Dendritic cell treated with granulocyte-macrophage colony-stimulating factor and Interleukin-4, amounts not matched to agents 40 ng/mL and 50 ng/mL, for 4 days (primary cell): ENCODE measurements around the gene PLP1.
"Not testable (repeated sequence)": the region's sequence is repeated elsewhere in the genome, so short reads cannot be mapped to it uniquely, and the experiment has no call there.

Source experiments
- H3K27ac Mint-ChIP-seq: one replicate; pipeline ENCODE4 v1.8.0; 2022; ENCODE audit warnings: mild to moderate bottlenecking, mixed read lengths
- H3K27me3 Mint-ChIP-seq: one replicate; pipeline ENCODE4 v1.8.0; 2022; ENCODE audit warnings: mild to moderate bottlenecking, mixed read lengths
- H3K36me3 Mint-ChIP-seq: one replicate; pipeline ENCODE4 v1.8.0; 2022; ENCODE audit warnings: low read depth, mixed read lengths
- H3K4me1 Mint-ChIP-seq: one replicate; pipeline ENCODE4 v1.8.0; 2022; ENCODE audit warnings: low read depth, mixed read lengths
- H3K4me3 Mint-ChIP-seq: one replicate; pipeline ENCODE4 v1.8.0; 2022; ENCODE audit warnings: mild to moderate bottlenecking, moderate library complexity, mixed read lengths
- H3K9me3 Mint-ChIP-seq: one replicate; pipeline ENCODE4 v1.8.0; 2022; ENCODE audit warnings: mixed read lengths
- intact Hi-C: fragments of 100-400 bp; cut with micrococcal nuclease; formaldehyde crosslinking; loops from one replicate; pipeline ENCODE4 v1.15.0; 2022

Gene PLP1

DNA sequence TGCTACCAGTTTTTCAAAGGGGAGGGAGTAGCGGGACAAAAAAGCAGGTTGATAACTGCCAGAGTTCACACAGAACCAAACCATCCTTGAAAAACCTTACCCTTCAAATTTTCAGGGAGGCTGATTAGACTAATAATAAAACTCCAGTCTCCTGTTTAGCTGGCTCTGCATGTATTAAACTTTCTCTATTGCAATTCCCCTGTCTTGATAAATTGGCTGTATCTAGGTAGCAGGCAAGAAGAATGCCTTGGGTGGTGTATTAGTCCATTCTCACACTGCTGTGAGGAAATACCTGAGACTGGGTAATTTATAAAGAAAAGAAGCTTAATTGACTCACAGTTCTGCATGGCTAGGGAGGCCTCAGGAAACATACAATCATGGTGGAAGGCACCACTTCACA, 18.1 kb upstream of the PLP1 start:
- Mint-ChIP-seq H3K4me3 (no peak overlapping the region), H3K9me3 (peaks cover 9% of the 10 kb centered on the region)
- intact Hi-C loops, result no loop called here

DNA sequence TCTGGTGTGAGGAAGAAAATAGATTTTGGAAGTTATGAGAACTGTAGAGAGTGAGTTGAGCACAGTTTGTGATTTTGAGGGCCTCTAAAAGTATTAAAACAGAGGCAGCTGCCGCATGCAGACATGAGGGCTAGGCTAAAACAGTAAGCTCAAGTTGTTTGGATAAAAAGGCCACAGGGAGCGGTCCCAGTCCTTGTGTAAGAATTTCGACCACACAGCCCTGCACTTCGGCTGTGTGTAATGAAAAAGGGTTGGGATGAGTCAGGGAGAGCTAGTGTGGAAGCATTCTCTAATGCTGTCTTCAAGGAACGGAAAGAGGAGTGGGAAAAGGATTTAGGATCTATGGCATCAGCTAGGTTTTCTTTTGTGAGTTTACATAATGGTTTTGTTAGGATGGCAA, 13.1 kb upstream of the PLP1 start:
- H3K4me3 Mint-ChIP-seq, H3K9me3 Mint-ChIP-seq, H3K4me1 Mint-ChIP-seq, H3K36me3 Mint-ChIP-seq, H3K27ac Mint-ChIP-seq, H3K27me3 Mint-ChIP-seq, intact Hi-C loops: not testable (repeated sequence)

More for the DNA sequence above, 18.1 kb upstream of the PLP1 start:
- Mint-ChIP-seq H3K4me1 (no peaks in the 10 kb centered on the region), H3K27ac (no peak overlapping the region), H3K36me3 (no peaks in the 10 kb centered on the region), H3K27me3 (no peaks in the 10 kb centered on the region)

DNA sequence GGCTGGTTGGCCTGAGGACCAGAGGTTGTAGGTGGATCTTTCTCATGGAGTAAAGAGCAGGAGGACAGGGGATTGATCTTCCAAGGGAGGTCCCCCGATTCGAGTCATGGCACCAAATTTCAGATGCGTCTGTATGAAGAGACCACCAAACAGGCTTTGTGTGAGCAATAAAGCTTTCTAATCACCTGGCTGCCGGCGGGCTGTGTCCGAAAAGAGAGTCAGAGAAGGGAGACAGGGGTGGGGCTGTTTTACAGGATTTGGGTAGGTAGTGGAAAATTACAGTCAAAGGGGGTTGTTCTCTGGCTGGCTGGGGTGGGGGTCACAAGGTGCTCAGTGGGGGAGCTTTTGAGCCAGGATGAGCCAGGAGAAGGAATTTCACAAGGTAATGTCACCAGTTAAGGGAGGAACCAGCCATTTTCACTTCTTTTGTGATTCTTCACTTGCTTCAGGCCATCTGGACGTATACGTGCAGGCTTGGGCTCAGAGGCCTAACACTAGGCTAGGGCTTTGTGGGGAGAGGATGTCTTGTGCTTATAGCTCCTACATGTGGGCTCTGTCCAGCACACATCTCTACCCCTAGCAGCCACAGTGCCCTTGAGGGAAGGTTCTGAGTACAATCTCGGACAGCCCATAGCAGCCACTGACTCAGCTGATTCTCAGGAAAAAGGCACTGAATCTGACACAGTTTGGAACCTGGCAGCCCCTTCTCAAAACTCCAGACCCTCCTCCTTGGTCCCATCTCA, 9.7 kb upstream of the PLP1 start:
- H3K27ac Mint-ChIP-seq, intact Hi-C loops, H3K36me3 Mint-ChIP-seq, H3K4me3 Mint-ChIP-seq, H3K9me3 Mint-ChIP-seq, H3K27me3 Mint-ChIP-seq, H3K4me1 Mint-ChIP-seq: not testable (repeated sequence)

DNA sequence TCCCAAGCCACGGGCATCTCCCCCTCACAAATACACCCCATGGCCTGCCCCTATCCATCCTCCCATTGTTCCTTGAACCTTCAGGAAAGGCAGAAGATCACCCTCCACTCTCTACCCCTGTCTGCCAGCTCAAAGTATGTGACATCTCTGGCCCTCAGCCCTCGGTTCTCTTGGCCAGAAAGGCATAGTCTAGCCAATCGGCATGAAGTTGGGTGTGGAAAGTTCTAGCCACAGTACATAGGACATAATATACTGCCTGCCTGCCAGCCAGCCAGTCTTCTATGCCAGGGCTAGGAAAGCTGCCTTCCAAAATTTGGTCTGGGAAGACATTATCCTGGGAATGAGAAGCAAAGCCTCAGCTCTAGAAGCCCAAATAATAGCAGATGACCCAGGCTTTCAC, 3.2 kb upstream of the PLP1 start:
- intact Hi-C loops, result no loop called here
- Mint-ChIP-seq H3K27me3 (no peaks in the 10 kb centered on the region), H3K36me3 (no peaks in the 10 kb centered on the region), H3K9me3 (no peaks in the 10 kb centered on the region), H3K4me1 (no peaks in the 10 kb centered on the region), H3K27ac (no peak overlapping the region), H3K4me3 (no peak overlapping the region)

GRCh38 chrX:103774070-103774642, 2.5 kb upstream of the PLP1 start:
- Mint-ChIP-seq H3K36me3 (no peaks in the 10 kb centered on the region), H3K9me3 (no peaks in the 10 kb centered on the region), H3K27ac (no peak overlapping the region), H3K4me3 (no peak overlapping the region), H3K27me3 (no peaks in the 10 kb centered on the region), H3K4me1 (no peaks in the 10 kb centered on the region)
- intact Hi-C loops, result no loop called here

- no peaks in the 10 kb centered on the region for H3K27me3 Mint-ChIP-seq
- intact Hi-C loops, result no loop called here
- H3K9me3 Mint-ChIP-seq, result no peaks in the 10 kb centered on the region
- no peak overlapping the region for H3K4me3 Mint-ChIP-seq
- no peaks in the 10 kb centered on the region for H3K36me3 Mint-ChIP-seq
- no peak overlapping the region for H3K27ac Mint-ChIP-seq
- H3K4me1 Mint-ChIP-seq, result no peaks in the 10 kb centered on the region
Measured at GRCh38 chrX:103779141-103779789, 2.6 kb downstream of the PLP1 start.

- Mint-ChIP-seq H3K4me1 (no peaks in the 10 kb centered on the region), H3K27me3 (no peaks in the 10 kb centered on the region), H3K4me3 (no peak overlapping the region), H3K9me3 (no peaks in the 10 kb centered on the region), H3K36me3 (no peaks in the 10 kb centered on the region), H3K27ac (no peak overlapping the region)
- intact Hi-C loops, result no loop called here
Measured at GRCh38 chrX:103780336-103781061, 3.9 kb downstream of the PLP1 start.

- no peak overlapping the region for H3K27ac Mint-ChIP-seq
- no peaks in the 10 kb centered on the region for H3K27me3 Mint-ChIP-seq
- H3K36me3 Mint-ChIP-seq, result no peaks in the 10 kb centered on the region
- intact Hi-C loops, result no loop called here
- no peaks in the 10 kb centered on the region for H3K9me3 Mint-ChIP-seq
- no peaks in the 10 kb centered on the region for H3K4me1 Mint-ChIP-seq
- H3K4me3 Mint-ChIP-seq, result no peak overlapping the region
Measured at GRCh38 chrX:103781062-103781402, 4.4 kb downstream of the PLP1 start.

- H3K4me3 Mint-ChIP-seq, result no peak overlapping the region
- H3K27me3 Mint-ChIP-seq, result no peaks in the 10 kb centered on the region
- no peaks in the 10 kb centered on the region for H3K36me3 Mint-ChIP-seq
- no peak overlapping the region for H3K27ac Mint-ChIP-seq
- intact Hi-C loops, result no loop called here
- H3K4me1 Mint-ChIP-seq, result no peaks in the 10 kb centered on the region
- H3K9me3 Mint-ChIP-seq, result no peaks in the 10 kb centered on the region
Measured at GRCh38 chrX:103781706-103782105, 5.1 kb downstream of the PLP1 start.

DNA sequence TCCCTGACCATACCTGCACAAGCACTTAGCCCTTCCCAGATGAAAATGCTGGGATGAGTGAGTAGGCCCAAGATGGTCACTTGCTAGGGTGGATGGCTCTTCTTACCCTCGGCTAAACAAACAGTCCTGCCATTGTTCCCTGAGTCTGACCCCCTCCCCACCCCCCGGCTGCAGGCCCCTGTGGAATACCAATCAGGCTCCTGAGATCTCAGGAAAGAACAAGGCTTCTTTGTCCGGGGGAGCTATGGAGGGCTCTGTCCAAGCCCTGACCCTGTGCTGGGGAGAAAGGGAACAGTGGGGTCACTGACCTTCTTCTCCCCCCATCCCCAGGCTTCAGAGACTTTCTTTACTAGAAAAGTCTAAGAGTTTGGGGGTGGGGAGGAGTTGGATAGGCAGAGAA, 6.0 kb downstream of the PLP1 start:
- intact Hi-C loops, result no loop called here
- no peak overlapping the region for H3K27ac Mint-ChIP-seq
- H3K4me1 Mint-ChIP-seq, result no peaks in the 10 kb centered on the region
- H3K4me3 Mint-ChIP-seq, result no peak overlapping the region
- no peaks in the 10 kb centered on the region for H3K9me3 Mint-ChIP-seq
- H3K27me3 Mint-ChIP-seq, result no peaks in the 10 kb centered on the region
- no peaks in the 10 kb centered on the region for H3K36me3 Mint-ChIP-seq

GRCh38 chrX:103783196-103783595, 6.6 kb downstream of the PLP1 start:
- Mint-ChIP-seq H3K27me3 (no peaks in the 10 kb centered on the region), H3K36me3 (no peaks in the 10 kb centered on the region), H3K4me1 (no peaks in the 10 kb centered on the region), H3K4me3 (no peak overlapping the region), H3K27ac (no peak overlapping the region), H3K9me3 (no peaks in the 10 kb centered on the region)
- intact Hi-C loops, result no loop called here

- no peaks in the 10 kb centered on the region for H3K27me3 Mint-ChIP-seq
- H3K27ac Mint-ChIP-seq, result no peak overlapping the region
- H3K9me3 Mint-ChIP-seq, result no peaks in the 10 kb centered on the region
- no peak overlapping the region for H3K4me3 Mint-ChIP-seq
- H3K4me1 Mint-ChIP-seq, result peaks cover 5% of the 10 kb centered on the region
- intact Hi-C loops, result no loop called here
- no peaks in the 10 kb centered on the region for H3K36me3 Mint-ChIP-seq
Measured at GRCh38 chrX:103783971-103784370, 7.3 kb downstream of the PLP1 start.

GRCh38 chrX:103789004-103789403, 12.4 kb downstream of the PLP1 start:
- Mint-ChIP-seq H3K4me3 (no peak overlapping the region), H3K27ac (no peak overlapping the region), H3K36me3 (no peaks in the 10 kb centered on the region), H3K4me1 (peaks cover 16% of the 10 kb centered on the region), H3K9me3 (no peaks in the 10 kb centered on the region), H3K27me3 (no peaks in the 10 kb centered on the region)
- intact Hi-C loops, result no loop called here

DNA sequence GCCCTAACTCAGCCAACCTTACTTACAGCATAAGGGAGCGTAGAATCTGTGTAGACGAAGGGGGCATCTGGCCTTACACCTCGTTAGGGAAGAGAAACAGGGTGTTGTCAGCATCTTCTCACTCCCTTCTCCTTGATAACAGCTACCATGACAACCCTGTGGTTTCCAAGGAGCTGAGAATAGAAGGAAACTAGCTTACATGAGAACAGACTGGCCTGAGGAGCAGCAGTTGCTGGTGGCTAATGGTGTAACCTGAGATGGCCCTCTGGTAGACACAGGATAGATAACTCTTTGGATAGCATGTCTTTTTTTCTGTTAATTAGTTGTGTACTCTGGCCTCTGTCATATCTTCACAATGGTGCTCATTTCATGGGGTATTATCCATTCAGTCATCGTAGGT, 14.6 kb downstream of the PLP1 start:
- H3K36me3 Mint-ChIP-seq, result no peaks in the 10 kb centered on the region
- no peaks in the 10 kb centered on the region for H3K9me3 Mint-ChIP-seq
- H3K4me3 Mint-ChIP-seq, result no peak overlapping the region
- intact Hi-C loops, result no loop called here
- no peaks in the 10 kb centered on the region for H3K27me3 Mint-ChIP-seq
- no peak overlapping the region for H3K27ac Mint-ChIP-seq
- H3K4me1 Mint-ChIP-seq, result peaks cover 16% of the 10 kb centered on the region
